ENCODE results near the gene IGSF21. TPM values are rescaled to one million over a fixed set of nuclear protein-coding genes. Genes with fewer than 3 reads are reported as not detected.

IGSF21 gene
- total RNA-seq, 2 experiments from 2014 or later: not detected

GRCh38 chr1:18302788-18303413 is 195.3 kb downstream of the IGSF21 start:
- TF ChIP-seq CTCF (IDR thresholded peaks at IDR 0.05): no peak
- no peaks in the 10 kb centered on the region for H3K9me3 Mint-ChIP-seq
- H3K27me3 Mint-ChIP-seq: peaks cover 18% of the 10 kb centered on the region
- no peaks in the 10 kb centered on the region for H3K36me3 Mint-ChIP-seq (ENCODE audit: low read depth)
- CTCF ChIA-PET: no interaction called here
- H3K4me3 Mint-ChIP-seq: no peak overlapping the region
- H3K27ac Mint-ChIP-seq: no peak overlapping the region
- no peak overlapping the region for H3K27ac ChIP-seq (ENCODE audit: low read depth in 1 of 2, low read length in 2 of 2)
- peaks cover 0 to 5% of the 10 kb centered on the region in 2 experiments for H3K9me3 ChIP-seq (ENCODE audit: control insufficient read depth in 1 of 2, insufficient read depth in 1 of 2, low read length in 2 of 2)
- H3K4me3 ChIP-seq (ENCODE audit: low read length): no peak overlapping the region
- H3K36me3 ChIP-seq (ENCODE audit: insufficient read depth, low read length): no peaks in the 10 kb centered on the region
- DNase-seq (no peak), ATAC-seq (ENCODE audit: poor library complexity) (no peak)
- H3K27me3 ChIP-seq (ENCODE audit: control insufficient read depth in 1 of 2, insufficient read depth in 2 of 2, low read length in 2 of 2): peaks cover 9 to 13% of the 10 kb centered on the region in 2 experiments
- H3K4me1 ChIP-seq (ENCODE audit: insufficient read depth, low read length): no peaks in the 10 kb centered on the region
- intact Hi-C loops (cut with DNase I, micrococcal nuclease): loop anchor here in 1 of 2 experiments (5.0 kb wide), 1 partner anchor 641 kb away; no protein-coding TSS in a partner anchor
- POLR2A ChIA-PET: no interaction called here
- H3K4me1 Mint-ChIP-seq (ENCODE audit: low read depth): no peaks in the 10 kb centered on the region

GRCh38 chr1:18304151-18304869 is 196.7 kb downstream of the IGSF21 start:
- Mint-ChIP-seq H3K9me3 (no peaks in the 10 kb centered on the region), H3K4me1 (ENCODE audit: low read depth) (no peaks in the 10 kb centered on the region), H3K4me3 (no peak overlapping the region), H3K27ac (no peak overlapping the region), H3K27me3 (peaks cover 9% of the 10 kb centered on the region), H3K36me3 (ENCODE audit: low read depth) (no peaks in the 10 kb centered on the region)
- POLR2A ChIA-PET: no interaction called here
- no peak for ATAC-seq (ENCODE audit: poor library complexity)
- no peaks in the 10 kb centered on the region for H3K36me3 ChIP-seq (ENCODE audit: insufficient read depth, low read length)
- intact Hi-C loops (cut with DNase I, micrococcal nuclease): loop anchor here in 1 of 2 experiments (5.0 kb wide), 1 partner anchor 642 kb away; no protein-coding TSS in a partner anchor
- peaks cover 0 to 5% of the 10 kb centered on the region in 2 experiments for H3K9me3 ChIP-seq (ENCODE audit: control insufficient read depth in 1 of 2, insufficient read depth in 1 of 2, low read length in 2 of 2)
- peaks cover 7 to 8% of the 10 kb centered on the region in 2 experiments for H3K27me3 ChIP-seq (ENCODE audit: control insufficient read depth in 1 of 2, insufficient read depth in 2 of 2, low read length in 2 of 2)
- H3K4me1 ChIP-seq (ENCODE audit: insufficient read depth, low read length): no peaks in the 10 kb centered on the region
- CTCF ChIA-PET: no interaction called here
- TF ChIP-seq CTCF (IDR thresholded peaks at IDR 0.05): no peak
- H3K27ac ChIP-seq (ENCODE audit: low read depth in 1 of 2, low read length in 2 of 2): no peak overlapping the region
- no peak overlapping the region for H3K4me3 ChIP-seq (ENCODE audit: low read length)
- no peak for DNase-seq

GRCh38 chr1:18305182-18305795 is 197.7 kb downstream of the IGSF21 start:
- intact Hi-C loops (cut with DNase I, micrococcal nuclease): no loop called here
- ATAC-seq (ENCODE audit: poor library complexity): no peak
- H3K9me3 Mint-ChIP-seq: no peaks in the 10 kb centered on the region
- peaks cover 0 to 5% of the 10 kb centered on the region in 2 experiments for H3K9me3 ChIP-seq (ENCODE audit: control insufficient read depth in 1 of 2, insufficient read depth in 1 of 2, low read length in 2 of 2)
- H3K36me3 Mint-ChIP-seq (ENCODE audit: low read depth): no peaks in the 10 kb centered on the region
- H3K27me3 ChIP-seq (ENCODE audit: control insufficient read depth in 1 of 2, insufficient read depth in 2 of 2, low read length in 2 of 2): peaks cover 8 to 10% of the 10 kb centered on the region in 2 experiments
- no peak overlapping the region for H3K27ac ChIP-seq (ENCODE audit: low read depth in 1 of 2, low read length in 2 of 2)
- H3K4me1 ChIP-seq (ENCODE audit: insufficient read depth, low read length): no peaks in the 10 kb centered on the region
- no peak overlapping the region for H3K4me3 Mint-ChIP-seq
- H3K4me1 Mint-ChIP-seq (ENCODE audit: low read depth): no peaks in the 10 kb centered on the region
- H3K27me3 Mint-ChIP-seq: peaks cover 5% of the 10 kb centered on the region
- no peaks in the 10 kb centered on the region for H3K36me3 ChIP-seq (ENCODE audit: insufficient read depth, low read length)
- H3K4me3 ChIP-seq (ENCODE audit: low read length): no peak overlapping the region
- ChIA-PET POLR2A (no interaction called here), CTCF (no interaction called here)
- no peak overlapping the region for H3K27ac Mint-ChIP-seq
- DNase-seq: no peak
- TF ChIP-seq CTCF (IDR thresholded peaks at IDR 0.05): no peak

All from CD4-positive, alpha-beta T cell (primary cell).